KMS-11 (cell line): Measurements from ENCODE around the gene PTPN23.

Experiments
- H2AFZ ChIP-seq: fragments of 200-600 bp; sonication (generic); 2 replicates; pipeline ENCODE4 v1.6.1; 2016; ENCODE audit warnings: antibody characterized with exemption, mixed run types, low read depth
- H3K27ac ChIP-seq: fragments of 200-600 bp; sonication (generic); 2 replicates; pipeline ENCODE4 v1.6.1; 2016; ENCODE audit warnings: mild to moderate bottlenecking, mixed run types
- H3K27me3 ChIP-seq: fragments of 200-600 bp; sonication (generic); 2 replicates; pipeline ENCODE4 v1.6.1; 2017; ENCODE audit warnings: mild to moderate bottlenecking, low read depth, mixed run types, moderate library complexity; ENCODE audit not compliant: insufficient read depth
- H3K36me3 ChIP-seq: fragments of 200-600 bp; sonication (generic); 2 replicates; pipeline ENCODE4 v1.6.1; 2017; ENCODE audit warnings: mild to moderate bottlenecking, mixed run types; ENCODE audit not compliant: insufficient read depth
- H3K4me1 ChIP-seq: fragments of 200-600 bp; sonication (generic); 2 replicates; pipeline ENCODE4 v1.6.1; 2016; ENCODE audit warnings: mild to moderate bottlenecking, low read depth, mixed run types; ENCODE audit not compliant: poor library complexity, severe bottlenecking
- H3K4me2 ChIP-seq: fragments of 200-600 bp; sonication (generic); 2 replicates; pipeline ENCODE4 v1.7.0; 2016; ENCODE audit warnings: mild to moderate bottlenecking, mixed run types
- H3K4me3 ChIP-seq: fragments of 200-600 bp; sonication (generic); IDR thresholded peaks from 2 replicates; pipeline ENCODE4 v1.6.1; 2017; ENCODE audit warnings: low read depth, low read length, mixed read lengths; ENCODE audit not compliant: insufficient read depth
- H3K79me2 ChIP-seq: fragments of 200-600 bp; sonication (generic); 2 replicates; pipeline ENCODE4 v1.6.1; 2016; ENCODE audit warnings: low read depth, mixed run types; ENCODE audit not compliant: insufficient read depth
- H3K9ac ChIP-seq: fragments of 200-600 bp; sonication (generic); 2 replicates; pipeline ENCODE4 v1.6.1; 2016; ENCODE audit warnings: mild to moderate bottlenecking, mixed run types
- H4K20me1 ChIP-seq: fragments of 200-600 bp; sonication (generic); 2 replicates; pipeline ENCODE4 v1.6.1; 2016; ENCODE audit warnings: mild to moderate bottlenecking, mixed run types; ENCODE audit not compliant: insufficient read depth
- TF ChIP-seq, protein P1 (sequence below): fragments of 200-600 bp; sonication (generic); conservative IDR thresholded peaks from 2 replicates; pipeline ENCODE4 v1.6.1; 2017; ENCODE audit warnings: low read depth, mild to moderate bottlenecking, antibody characterized with exemption, low read length, moderate library complexity, mixed read lengths

PTPN23 gene

GRCh38 chr3:47347217-47347801 is 33.5 kb upstream of the PTPN23 start:
- Histone ChIP-seq H3K9ac (no peak overlapping the region), H4K20me1 (no peaks in the 10 kb centered on the region), H3K4me1 (no peaks in the 10 kb centered on the region), H3K79me2 (no peaks in the 10 kb centered on the region), H3K27me3 (no peaks in the 10 kb centered on the region), H2AFZ (no peak overlapping the region), H3K27ac (no peak overlapping the region), H3K4me3 (no peak overlapping the region), H3K36me3 (no peaks in the 10 kb centered on the region), H3K4me2 (no peak overlapping the region)
- TF ChIP-seq, protein P1, sequence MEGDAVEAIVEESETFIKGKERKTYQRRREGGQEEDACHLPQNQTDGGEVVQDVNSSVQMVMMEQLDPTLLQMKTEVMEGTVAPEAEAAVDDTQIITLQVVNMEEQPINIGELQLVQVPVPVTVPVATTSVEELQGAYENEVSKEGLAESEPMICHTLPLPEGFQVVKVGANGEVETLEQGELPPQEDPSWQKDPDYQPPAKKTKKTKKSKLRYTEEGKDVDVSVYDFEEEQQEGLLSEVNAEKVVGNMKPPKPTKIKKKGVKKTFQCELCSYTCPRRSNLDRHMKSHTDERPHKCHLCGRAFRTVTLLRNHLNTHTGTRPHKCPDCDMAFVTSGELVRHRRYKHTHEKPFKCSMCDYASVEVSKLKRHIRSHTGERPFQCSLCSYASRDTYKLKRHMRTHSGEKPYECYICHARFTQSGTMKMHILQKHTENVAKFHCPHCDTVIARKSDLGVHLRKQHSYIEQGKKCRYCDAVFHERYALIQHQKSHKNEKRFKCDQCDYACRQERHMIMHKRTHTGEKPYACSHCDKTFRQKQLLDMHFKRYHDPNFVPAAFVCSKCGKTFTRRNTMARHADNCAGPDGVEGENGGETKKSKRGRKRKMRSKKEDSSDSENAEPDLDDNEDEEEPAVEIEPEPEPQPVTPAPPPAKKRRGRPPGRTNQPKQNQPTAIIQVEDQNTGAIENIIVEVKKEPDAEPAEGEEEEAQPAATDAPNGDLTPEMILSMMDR, result no peak

DNA sequence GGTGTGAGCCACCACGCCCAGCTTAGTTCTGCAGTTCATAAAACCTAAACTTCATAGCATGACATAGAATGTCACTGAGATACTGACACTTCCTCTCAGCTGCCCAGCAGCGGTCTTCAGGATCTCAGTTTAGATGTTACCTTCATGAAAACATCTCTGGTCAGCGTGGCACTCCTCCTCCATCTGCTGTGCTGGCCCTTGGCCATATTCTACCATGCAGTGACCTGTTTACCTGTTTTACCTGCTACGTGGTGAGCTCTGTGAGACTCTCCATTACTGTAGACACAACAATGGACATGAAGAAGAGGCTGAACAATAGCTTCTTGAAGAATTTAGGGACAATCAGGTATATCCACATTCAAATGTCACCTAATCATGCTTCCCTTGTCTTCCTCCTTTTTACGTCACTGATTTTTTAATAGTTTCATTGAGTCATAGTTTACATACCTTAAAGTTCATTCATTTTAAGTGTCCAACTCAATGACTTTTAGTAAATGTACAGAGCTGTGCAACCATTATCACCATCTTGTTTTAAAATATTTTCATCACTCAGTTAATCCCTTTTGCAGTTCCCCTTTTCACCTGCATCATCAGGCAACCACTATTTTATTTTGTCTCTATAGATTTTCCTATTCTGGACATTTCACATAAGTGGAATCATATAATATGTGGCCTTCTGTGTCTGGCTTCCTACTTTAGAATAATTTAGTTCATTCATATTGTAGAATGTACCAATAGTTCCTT is 32.2 kb upstream of the PTPN23 start:
- no peaks in the 10 kb centered on the region for H3K4me1 ChIP-seq
- TF ChIP-seq, protein P1, result no peak
- no peak overlapping the region for H3K4me3 ChIP-seq
- H2AFZ ChIP-seq, result no peak overlapping the region
- no peaks in the 10 kb centered on the region for H3K27me3 ChIP-seq
- no peaks in the 10 kb centered on the region for H3K36me3 ChIP-seq
- no peak overlapping the region for H3K4me2 ChIP-seq
- no peaks in the 10 kb centered on the region for H3K79me2 ChIP-seq
- H3K27ac ChIP-seq, result no peak overlapping the region
- no peak overlapping the region for H3K9ac ChIP-seq
- H4K20me1 ChIP-seq, result no peaks in the 10 kb centered on the region

DNA sequence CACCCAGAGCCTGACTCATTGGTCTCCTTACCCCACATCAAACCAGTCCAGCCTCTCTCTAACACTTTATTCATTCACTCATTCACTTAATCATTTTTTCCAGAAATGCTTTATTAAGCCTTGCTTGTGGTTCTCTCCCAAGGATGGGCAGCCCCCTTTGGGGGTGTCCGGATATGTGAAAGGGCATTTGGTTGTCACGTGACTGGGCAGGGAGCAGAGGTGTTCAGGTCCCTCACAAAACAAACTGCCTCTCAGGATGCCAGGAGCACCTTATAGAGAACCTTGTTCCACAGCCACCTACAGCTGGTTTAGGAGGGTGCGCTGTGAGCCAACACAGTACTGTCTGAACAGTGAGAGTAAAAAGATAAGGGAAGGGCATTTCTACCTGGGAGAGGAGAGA is 25.8 kb upstream of the PTPN23 start:
- no peaks in the 10 kb centered on the region for H3K36me3 ChIP-seq
- H3K4me1 ChIP-seq, result no peaks in the 10 kb centered on the region
- H2AFZ ChIP-seq, result no peak overlapping the region
- H3K4me3 ChIP-seq, result no peak overlapping the region
- H4K20me1 ChIP-seq, result no peaks in the 10 kb centered on the region
- H3K4me2 ChIP-seq, result no peak overlapping the region
- H3K79me2 ChIP-seq, result no peaks in the 10 kb centered on the region
- TF ChIP-seq, protein P1, result no peak
- no peaks in the 10 kb centered on the region for H3K27me3 ChIP-seq
- no peak overlapping the region for H3K9ac ChIP-seq
- no peak overlapping the region for H3K27ac ChIP-seq

- Histone ChIP-seq H3K4me2 (no peak overlapping the region), H3K36me3 (no peaks in the 10 kb centered on the region), H2AFZ (no peak overlapping the region), H3K79me2 (no peaks in the 10 kb centered on the region), H3K27me3 (no peaks in the 10 kb centered on the region), H3K27ac (no peak overlapping the region), H3K4me3 (no peak overlapping the region), H3K9ac (no peak overlapping the region), H4K20me1 (no peaks in the 10 kb centered on the region), H3K4me1 (no peaks in the 10 kb centered on the region)
- TF ChIP-seq, protein P1, result no peak
These were observed 24.6 kb upstream of the PTPN23 start for GRCh38 chr3:47356201-47356600.
